NOMO-1 (cell line): ENCODE measurements around the gene BANF1.

Source experiments
- DNase-seq, 2 experiments: peaks; one replicate each; lab custom pipeline; 2025; ENCODE audit not compliant: unreplicated experiment in 2 of 2; lab: John Stamatoyannopoulos, UW

Gene BANF1

GRCh38 chr11:66001942-66002647 is at the start of gene BANF1, which contains the start of gene EIF1AD:
Gene BANF1 (plus strand): TSS chr11:66002503. CDS start chr11:66003251, 748 bp downstream.
Gene EIF1AD (minus strand): TSS chr11:66002157. CDS start chr11:66000389, 1,768 bp downstream.
- peak; percentile 99 to 100 for DNase-seq

DNA sequence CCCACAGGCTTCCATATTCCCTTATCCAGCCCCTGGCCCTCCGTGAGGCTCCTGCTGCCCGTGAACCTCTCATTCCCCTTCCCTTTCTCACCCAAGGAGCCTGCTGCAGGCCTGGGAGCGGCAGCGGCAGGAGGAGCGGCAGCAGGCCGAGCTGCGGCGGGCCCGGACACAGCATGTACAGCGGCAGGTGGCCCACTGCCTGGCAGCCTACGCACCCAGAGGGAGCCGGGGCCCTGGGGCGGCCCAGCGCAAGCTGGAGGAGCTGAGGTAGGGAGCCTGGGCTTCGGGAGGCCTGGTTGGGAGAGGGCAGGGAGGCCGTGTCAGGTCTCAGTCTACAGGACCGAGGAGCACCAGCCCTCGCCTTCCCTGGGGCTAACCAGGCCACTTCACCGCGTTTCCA is 48.8 kb upstream of the BANF1 start:
- DNase-seq: no peak

DNA sequence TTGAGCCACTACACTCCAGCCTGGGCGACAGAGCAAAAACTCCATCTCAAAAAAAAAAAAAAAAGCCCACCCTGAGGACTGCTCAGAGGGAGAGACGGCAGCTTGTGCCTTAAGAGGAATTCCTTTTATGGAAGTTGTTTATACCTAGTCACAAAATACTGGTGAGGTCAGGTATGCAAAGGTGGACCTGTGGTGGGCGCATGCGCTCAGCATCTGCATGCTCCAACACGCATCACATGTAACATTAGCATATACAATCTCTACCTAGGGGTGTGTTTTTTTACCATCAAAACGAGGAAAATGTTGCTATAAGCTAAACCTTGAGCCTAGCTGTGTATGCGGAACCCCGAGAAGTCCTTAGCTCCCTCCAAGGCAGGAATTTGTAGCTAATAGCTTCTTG is 47.5 kb upstream of the BANF1 start:
- DNase-seq: no peak

- no peak for DNase-seq
Observed at GRCh38 chr11:65958291-65958690, 44.0 kb upstream of the BANF1 start.

GRCh38 chr11:65958774-65959420 is 43.4 kb upstream of the BANF1 start:
- DNase-seq: no peak

GRCh38 chr11:65960824-65961266 is 41.5 kb upstream of the BANF1 start:
- DNase-seq: no peak

DNA sequence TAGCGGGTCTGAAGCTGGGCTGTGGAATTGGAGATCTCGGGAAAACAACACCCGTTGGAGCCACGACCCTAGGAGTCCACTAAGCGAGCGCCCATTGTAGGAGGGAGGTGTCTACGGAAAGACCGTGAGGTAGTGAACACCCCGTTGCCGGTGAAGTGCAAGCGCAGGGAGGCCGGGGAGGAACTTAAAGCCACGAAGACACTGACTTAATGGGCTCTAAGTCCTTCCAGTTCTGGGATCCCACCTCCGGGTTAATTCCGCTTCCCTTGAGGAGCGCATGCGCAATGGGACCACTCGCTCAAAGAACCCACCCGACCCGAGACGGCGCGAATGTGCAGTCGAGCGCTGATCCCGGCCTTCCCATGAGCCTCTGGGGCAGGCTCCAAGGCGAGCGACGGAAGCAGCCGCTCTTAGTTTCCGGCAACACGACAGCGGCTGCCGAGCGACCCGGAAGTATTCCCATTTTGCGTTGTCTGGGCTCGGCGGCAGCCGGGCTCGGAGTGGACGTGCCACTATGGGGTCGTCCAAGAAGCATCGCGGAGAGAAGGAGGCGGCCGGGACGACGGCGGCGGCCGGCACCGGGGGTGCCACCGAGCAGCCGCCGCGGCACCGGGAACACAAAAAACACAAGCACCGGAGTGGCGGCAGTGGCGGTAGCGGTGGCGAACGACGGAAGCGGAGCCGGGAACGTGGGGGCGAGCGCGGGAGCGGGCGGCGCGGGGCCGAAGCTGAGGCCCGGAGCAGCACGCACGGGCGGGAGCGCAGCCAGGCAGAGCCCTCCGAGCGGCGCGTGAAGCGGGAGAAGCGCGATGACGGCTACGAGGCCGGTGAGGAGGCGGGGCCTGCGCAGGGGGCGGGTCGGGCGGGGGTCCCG is 40.8 kb upstream of the BANF1 start, which contains the start of gene SART1:
Gene SART1 (plus strand): TSS at position 468 of the 874 bp plus-strand sequence. CDS start 47 bp downstream, at position 515.
- DNase-seq: peak; percentile 98

GRCh38 chr11:65962141-65962564 is 40.1 kb upstream of the BANF1 start:
- no peak for DNase-seq

GRCh38 chr11:65964906-65965305 is 37.4 kb upstream of the BANF1 start:
- DNase-seq: no peak

DNA sequence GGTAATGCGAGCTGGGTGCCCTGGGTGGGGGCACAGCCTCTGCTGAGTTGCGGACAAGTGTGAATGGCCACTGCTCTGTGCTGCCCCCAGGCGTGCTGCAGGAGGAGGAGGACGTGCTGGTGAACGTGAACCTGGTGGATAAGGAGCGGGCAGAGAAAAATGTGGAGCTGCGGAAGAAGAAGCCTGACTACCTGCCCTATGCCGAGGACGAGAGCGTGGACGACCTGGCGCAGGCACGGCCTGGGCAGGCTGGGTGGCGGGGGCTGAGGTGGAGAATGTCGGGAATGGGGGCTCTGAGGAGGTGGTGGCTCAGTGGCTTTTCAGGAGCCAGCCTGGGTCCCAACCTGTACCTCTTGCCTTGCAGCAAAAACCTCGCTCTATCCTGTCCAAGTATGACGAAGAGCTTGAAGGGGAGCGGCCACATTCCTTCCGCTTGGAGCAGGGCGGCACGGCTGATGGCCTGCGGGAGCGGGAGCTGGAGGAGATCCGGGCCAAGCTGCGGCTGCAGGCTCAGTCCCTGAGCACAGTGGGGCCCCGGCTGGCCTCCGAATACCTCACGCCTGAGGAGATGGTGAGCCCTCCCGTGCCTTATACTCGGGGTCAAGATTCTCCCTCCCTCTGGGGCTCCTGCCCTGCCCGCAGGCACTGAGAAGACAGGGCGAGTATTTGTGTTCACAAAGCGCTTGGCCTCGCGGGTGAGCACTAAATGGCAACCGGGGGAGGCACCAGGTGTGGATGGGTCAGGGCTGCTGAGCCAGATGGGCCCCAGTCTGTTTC is 36.1 kb upstream of the BANF1 start:
- no peak for DNase-seq

DNA sequence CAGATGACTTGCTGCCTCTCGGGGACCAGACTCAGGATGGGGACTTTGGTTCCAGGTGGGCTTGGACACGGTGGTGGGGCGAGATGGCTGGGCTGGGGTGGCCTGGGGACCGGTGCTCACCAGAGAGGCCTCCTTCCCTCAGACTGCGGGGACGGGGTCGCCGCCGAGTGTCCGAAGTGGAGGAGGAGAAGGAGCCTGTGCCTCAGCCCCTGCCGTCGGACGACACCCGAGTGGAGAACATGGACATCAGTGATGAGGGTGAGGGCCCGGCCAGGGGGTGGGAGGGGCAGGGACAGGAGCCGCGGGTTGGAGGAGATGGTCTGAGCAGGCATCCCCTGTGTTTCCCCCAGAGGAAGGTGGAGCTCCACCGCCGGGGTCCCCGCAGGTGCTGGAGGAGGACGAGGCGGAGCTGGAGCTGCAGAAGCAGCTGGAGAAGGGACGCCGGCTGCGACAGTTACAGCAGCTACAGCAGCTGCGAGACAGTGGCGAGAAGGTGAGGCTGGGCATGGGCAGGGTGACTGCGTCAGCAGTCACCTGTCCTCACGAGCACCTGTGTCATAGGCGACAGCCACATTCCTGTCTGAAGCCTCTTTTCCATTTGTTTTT is 34.9 kb upstream of the BANF1 start:
- DNase-seq: no peak

- peak; percentile 3 to 11 for DNase-seq
Observed at GRCh38 chr11:65968600-65969482, 33.5 kb upstream of the BANF1 start.

DNA sequence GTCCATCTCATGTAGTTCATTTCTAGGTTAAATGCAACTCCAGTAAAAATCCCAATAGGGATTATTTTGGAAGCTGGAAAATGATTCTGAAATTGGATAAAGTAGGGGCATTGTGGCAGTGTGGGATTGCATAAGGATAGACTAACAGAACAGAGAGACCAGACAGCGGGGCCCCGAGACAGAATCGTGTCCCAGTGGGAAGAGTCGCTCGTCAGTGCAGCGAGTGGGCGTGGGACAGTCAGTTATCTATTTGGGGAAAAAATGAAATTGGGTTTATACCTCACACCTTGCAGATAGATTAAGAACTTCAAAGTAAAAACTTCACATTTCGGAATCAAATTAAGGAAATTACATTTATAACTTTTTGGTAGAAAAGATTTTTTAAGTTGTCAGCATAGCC is 30.2 kb upstream of the BANF1 start:
- DNase-seq: no peak

DNA sequence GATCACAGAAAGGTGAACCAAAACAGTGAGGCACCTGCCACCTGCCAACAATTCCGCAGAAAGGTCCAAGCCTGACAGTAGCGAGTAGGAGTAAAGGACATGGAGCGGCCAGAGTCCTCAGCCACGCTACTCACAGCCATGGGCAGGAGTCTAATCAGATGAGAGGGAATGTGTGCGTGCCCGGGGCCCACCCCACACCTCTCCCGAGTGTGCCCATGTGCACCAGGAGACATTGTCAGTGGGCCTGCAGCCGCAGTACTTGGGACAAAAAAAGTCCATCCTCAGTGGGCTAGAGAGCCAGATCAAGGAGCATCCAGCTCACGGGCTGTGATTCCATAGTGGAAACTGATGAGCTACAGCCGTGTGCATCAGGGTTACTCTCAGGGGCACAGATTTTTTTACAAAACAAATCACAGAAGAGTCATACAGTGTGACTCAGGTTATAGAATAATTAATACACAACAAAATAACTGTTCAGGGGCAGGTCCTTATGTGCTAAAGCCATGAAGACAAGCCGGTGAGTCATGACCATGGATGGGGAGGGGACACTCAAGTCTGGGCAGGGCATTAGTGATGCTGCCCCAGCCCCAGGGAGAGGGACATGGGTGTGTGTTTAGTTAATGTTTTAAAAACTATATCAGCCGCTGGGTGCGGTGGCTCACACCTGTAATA is 28.7 kb upstream of the BANF1 start:
- no peak for DNase-seq

GRCh38 chr11:65975771-65976170 is 26.5 kb upstream of the BANF1 start:
- DNase-seq: no peak

DNA sequence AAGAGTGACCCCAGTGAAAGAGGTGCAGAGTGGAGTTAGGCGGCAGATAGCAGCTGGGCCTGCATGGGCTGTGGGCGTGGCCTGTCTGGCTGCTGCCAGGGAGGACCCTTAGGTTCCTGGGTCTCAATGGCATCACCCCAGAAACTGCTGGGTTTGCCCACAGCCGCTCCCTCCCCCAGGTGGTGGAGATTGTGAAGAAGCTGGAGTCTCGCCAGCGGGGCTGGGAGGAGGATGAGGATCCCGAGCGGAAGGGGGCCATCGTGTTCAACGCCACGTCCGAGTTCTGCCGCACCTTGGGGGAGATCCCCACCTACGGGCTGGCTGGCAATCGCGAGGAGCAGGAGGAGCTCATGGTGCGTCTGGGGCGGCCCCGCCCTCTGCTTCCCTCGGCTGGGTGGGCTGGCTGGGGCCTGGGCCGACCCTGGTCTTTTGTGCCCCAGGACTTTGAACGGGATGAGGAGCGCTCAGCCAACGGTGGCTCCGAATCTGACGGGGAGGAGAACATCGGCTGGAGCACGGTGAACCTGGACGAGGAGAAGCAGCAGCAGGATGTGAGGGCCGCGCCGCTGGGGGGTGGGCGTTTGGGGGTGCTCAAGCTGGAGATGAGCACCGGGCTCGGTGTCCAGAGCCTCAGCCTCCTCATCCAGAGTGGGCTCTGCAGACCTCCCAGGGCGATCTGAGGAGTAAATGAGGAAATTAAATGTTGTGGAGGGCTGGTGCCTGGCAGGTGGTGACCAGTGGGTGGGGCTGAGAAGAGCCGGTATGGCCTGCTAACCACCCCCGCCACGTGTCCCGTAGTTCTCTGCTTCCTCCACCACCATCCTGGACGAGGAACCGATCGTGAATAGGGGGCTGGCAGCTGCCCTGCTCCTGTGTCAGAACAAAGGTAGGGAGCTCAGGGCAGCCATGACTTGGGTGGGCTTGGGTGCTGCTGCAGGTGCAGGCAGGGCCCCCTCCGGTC is 25.8 kb upstream of the BANF1 start:
- no peak for DNase-seq

DNA sequence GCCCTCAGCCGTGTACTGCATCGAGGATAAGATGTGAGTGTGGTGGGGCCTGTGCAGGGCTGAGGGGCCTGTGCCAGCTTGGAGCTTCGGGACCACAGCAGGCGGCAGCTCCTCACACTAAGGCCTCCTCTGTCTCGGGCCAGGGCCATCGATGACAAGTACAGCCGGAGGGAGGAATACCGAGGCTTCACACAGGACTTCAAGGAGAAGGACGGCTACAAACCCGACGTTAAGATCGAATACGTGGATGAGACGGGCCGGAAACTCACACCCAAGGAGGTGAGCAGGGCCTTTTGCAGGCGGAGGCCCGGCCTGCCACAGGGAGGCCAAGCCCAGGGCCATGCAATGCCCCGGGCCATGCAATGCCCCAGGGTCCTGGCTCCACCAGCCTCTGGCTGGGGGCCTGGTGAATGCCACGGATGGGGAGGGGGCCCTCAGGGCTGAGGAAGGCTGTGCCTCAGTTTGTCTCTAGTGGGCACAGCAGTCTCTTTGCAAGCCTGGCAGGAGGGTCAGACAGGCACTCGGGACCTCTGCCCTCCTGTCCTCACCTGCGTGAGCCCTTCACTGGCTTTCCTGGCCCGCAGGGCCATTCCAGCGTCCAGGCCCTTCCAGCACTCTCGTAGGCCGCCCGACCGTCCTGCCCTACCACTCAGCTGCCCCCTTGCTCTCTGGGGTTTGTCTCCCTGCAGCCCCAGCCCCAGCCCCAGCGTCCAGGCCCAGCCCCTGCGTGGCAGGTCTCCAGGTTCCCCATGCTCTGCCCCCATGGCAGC is 24.5 kb upstream of the BANF1 start:
- no peak for DNase-seq
